Activated CD4-positive, alpha-beta T cell treated with anti-CD3 and anti-CD28 coated beads, Interleukin-10, Interleukin-2, amounts not matched to agents 100 ng/mL and 50 ng/mL, durations not matched to agents 16 hours and 8 hours (primary cell): ENCODE measurements around the gene KCTD13.
"Not testable (repeated sequence)": the region's sequence is repeated elsewhere in the genome, so short reads cannot be mapped to it uniquely, and the experiment has no call there.

Source experiments
- DNase-seq: peaks from one replicate; pipeline ENCODE4 v3.0.0-alpha.2; 2020

Gene KCTD13

DNA sequence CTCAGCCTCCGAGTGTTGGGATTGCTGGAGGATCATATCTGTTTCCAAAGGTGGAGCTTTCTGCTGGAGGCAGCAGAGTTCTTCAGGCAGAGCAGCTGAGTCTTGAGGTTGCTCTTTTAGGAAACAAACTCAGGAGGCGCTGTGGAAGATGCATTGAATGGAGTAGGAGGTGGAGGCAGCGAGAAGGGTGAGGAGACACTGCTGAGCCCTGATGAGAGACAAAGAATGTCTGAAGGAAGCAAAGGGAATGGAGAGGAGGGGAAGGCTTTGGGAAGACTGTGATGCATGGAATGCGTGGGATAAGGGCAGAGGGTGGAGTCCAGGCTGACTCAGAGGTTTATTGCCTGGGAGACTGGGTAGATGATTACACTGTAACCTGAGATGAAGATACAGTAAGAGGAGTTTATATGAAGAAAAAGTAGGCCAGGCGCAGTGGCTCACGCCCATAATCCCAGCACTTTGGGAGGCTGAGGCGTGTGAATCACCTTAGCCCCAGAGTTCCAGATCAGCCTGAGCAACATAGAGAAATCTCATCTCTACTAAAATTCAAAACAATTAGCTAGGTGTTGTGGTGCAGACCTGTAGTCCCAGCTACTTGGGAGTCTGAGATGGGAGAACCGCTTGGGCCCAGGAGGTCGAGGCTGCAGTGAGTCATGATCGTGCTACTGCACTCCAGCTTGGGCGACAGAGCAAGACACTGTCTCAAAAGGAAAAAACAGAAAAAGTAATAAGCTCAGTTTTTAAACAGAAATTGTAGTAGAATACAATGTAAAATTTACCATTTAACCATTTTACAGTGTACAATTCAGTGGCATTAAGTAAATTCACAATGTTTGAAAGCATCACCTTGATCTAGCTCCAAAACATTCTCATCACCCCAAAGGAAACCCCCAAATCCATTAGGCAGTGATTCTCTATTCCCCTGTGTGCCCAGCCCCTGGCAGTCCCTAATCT lies 18.1 kb upstream of the KCTD13 start:
- no peak for DNase-seq

DNA sequence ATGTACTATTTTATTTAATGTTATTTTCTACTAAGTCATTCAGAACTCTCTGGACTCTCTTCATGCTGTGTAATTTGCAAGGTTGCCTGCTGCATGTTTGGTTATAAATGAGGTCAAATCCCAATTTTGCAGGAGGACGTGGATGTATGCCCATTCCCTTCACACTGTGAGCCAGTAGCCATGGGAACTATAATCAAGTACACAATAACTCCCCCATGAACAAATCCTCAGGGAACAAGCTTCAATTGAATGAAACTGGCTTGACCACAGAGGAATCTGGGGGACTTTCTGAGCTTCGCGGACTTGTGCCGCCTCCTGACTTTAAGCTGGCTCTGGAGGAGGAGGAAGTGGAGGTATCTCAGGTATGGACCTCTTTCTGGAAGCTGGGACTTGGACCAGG lies 14.6 kb upstream of the KCTD13 start:
- DNase-seq = no peak

DNA sequence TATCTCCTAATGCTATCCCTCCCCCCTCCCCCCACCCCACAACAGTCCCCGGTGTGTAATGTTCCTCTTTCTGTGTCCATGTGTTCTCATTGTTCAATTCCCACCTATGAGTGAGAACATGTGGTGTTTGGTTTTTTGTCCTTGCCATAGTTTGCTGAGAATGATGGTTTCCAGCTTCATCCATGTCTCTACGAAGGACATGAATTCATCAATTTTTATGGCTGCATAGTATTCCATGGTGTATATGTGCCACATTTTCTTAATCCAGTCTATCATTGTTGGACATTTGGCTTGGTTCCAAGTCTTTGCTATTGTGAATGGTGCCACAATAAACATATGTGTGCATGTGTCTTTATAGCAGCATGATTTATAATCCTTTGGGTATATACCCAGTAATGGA lies 5.7 kb upstream of the KCTD13 start:
- DNase-seq = not testable (repeated sequence)

DNA sequence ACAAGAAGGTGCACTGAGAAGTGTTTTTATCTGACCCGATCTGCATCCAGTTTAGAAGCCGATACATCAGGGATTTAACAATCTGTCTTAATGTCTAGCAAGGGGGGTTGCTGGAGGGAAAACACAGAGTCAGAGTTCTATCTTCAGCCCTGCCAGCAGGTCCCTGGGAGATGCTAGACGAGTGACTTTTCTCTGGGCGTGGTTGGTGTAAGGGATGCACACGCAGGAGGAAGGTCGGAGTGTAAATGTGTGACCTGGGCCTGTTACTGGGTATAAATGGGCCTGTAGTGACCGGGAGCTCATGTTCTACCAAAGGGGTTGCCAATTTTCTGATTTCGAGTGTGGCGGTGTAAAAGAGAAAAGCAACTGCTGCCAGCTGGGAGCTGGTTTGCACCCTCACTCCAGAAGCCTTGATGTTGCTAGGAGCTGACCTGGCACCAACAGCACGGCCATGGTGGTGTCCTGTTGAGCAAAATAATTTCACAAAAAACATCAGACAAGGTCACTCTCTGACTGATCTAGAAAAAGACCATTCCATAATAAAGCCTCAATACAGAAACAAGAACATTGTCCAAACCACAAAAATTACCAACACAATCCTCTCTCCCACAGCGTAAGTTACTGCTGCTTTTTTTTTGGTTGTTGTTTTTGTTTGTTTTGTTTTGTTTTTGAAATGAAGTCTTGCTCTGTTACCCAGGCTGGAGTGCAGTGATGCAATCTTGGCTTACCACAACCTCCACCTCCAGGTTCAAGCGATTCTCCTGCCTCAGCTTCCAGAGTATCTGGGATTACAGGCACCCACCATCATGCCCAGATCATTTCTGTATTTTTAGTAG lies 1.3 kb upstream of the KCTD13 start:
- no peak for DNase-seq

DNA sequence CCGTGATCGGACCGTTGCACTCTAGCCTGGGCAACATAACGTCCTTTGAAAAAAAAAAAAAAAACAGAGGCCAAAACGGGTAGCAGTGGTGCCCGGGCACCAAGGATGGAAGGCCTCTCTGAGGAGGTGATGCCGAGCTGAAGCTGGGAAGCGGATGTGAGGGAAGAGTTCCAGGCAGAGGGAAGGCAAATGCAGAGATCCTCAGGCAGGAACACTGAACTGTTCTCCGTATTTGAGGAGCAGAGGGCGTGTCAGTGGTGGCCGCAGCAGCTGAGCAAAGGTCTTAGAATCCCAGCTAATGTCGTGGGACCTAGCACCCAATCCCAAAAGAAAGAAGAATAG lies 656 bp upstream of the KCTD13 start:
- DNase-seq = no peak

DNA sequence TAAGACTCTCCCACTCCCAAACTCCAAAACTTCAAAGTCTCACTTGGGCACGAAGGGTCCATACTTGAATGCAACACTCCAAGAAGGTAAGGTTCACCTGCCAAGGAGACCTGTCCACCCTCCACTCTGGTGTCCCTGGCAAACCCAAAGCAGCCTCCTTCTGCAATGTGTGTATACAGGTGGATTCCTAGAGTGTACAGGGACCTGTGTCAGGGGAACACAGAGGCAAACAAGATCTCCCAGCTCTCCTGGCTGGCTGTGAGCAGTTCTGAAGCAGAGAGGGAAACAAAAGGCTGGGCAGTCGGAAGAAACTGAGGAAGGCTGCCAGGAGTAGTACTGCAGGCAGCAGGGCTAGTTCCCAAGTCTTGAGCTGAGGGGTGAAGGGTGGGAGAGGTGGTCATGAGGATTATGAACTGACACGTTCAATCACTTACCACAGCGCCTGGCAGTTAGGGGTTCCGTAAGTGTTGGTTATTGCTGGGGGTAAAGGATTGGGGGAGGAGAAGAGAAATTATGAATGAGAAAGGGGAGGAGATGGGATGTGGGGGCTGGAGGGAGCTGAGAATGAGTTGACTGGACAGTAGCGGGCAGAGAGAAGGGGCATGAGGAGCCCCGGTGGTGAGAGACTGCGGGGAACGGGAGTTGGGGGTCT lies 795 bp downstream of the KCTD13 start:
- no peak for DNase-seq

DNA sequence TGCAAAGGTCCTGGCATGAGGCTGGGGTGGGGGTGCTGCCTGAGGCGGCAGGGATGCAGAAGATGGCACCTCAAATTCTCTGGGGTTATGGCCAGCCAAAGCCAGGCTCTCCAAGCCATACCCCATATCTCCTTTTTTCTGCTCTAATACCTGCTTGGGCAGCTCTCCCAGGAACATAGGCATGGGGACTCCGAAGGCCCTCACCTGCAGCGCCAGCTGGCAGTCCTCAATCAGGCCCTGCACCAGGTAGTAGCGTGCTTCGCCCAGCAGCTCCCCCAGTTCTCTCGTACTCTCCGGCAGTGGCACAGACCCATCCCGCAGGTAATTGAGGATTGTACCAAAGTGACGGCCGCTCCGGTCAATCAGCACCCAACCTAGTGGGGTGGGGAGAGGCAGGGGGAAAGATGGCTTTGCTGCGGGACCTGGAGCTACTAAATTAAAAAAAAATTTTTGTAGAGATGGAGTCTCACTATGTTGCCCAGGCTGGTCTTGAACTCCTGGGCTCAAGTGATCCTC lies 3.0 kb downstream of the KCTD13 start:
- DNase-seq = no peak

DNA sequence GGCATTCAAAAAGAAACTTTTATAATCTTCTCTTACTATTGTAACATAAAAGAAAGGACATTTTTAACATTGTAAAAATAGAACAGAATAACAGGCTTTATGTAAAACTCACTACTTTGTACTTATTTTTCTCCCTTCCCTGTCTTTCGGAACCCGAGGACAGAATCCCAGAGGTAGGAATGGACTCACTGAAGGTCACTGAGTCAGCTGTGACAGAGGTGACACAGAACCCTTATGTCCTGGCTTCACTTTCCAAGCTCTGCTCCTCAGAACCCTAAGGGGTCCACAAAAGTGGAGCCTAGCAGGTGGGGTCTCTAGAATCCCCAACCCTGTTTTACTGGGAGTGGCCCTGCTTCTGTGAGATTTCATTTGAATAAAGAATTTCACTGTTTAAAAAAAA lies 3.7 kb downstream of the KCTD13 start:
- no peak for DNase-seq

DNA sequence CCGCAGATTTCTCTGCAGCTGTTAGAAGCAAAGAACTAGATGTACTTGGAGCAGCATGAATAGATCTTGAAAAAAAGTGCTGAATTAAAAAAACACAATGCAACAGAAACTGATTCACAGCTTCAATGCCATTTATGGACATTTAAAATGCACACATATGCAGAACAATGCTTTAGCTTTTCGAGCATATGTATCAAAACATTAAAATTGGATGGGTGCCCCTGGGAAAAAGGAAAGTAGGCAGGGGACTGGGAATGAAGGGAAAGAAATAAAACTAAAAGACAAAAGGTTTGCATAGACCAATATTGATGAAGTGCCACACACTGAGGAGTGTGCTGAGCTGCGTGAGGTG lies 5.0 kb downstream of the KCTD13 start:
- no peak for DNase-seq

DNA sequence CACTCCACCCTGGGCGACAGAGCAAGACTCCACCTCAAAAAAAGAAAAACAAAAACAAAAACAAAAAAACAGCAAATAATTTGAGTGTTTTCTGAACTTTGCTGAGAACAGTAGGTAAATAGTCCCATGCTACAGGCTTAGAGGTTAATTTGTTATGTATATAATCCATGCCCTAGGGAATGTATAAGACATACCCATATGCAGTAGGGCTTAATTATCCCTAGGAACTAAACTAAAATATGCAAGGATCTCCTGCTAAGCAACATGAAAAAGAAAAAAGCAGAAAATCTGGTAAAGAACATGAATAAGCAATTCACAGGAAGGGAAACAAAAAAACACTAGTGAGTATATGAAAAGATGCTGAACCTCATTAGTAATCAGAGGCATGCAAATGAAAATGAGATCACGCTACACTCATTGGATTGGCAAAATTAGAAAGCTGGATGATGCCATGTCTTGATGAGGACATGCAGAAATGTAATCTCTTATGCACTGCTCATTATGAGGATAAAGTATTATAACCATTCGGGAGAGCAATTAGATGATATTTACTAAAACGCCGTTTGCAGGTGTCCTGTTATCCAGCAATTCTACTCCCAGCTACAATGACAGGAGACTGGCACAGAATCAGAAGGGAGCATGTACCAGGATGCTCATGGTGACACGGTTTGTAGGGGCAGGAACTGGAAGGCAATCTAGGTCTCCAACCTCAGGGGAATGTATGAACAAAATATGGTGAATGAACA lies 5.6 kb downstream of the KCTD13 start:
- DNase-seq = no peak

DNA sequence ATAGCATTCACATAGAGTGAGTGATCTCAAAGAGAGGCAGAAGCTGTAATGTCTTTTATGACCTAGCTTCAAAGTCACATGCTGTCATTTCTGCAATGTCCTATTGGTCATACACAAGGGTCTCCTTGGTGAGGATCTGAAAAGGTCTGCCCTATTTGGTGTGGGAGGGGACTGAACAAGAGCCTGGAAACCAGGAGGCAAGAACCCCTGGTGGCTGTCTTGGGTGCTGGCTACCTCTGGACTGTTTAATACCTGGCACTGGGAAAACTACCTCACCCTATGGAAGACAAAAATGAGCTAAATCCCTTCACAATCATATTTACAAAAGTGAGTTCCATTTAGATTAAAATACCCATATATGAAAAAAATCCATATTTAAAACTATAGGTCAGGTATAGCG lies 9.0 kb downstream of the KCTD13 start:
- no peak for DNase-seq

DNA sequence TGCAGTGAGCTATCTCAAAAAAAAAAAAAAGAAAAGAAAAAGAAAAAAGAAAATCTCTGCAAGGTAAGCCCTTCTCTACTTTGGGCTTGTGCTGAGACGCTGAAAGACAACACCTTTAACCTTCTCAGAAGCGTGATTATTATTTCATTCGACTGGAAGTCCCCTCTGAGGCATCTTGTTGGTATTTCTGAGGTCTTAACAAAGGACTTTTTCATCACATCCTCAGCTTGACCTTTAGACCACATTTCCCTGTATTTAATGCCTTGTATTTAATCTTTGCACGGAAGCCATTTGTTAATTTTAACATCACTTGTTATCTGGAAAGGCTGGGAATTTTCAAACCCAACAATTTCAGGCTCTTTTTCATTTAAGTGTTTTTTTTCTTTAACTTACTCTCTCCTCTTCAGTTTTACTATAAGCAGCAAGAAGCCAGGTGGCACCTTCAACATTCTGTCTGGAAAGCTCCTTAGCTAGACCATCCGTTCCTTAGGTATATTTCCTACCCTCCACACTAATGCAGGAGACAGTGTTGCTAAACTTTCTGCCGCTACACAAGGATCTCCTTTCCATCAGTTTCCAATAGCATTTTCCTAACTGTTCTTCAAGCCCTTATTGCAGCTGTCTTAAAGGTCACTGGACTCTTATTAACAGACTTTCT lies 10.3 kb downstream of the KCTD13 start:
- DNase-seq = no peak

DNA sequence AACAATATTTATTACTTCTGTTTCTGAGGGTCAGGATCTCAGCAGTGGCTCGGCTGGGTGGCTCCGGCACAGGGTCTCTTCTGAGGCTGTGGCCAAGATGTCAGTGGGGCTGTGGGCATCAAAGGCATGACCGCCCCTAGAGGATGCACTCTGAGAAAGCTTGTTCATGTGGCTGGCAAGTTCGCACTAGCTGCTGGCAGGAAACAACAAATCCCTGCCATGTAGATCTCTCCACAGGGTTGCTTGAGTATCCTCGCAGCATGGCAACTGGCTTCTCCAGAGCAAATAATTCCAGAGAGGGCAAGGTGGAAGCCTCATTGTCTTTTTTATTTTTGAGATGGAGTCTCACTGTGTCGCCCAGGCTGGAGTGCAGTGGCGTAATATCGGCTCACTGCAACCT lies 12.5 kb downstream of the KCTD13 start:
- DNase-seq = no peak

DNA sequence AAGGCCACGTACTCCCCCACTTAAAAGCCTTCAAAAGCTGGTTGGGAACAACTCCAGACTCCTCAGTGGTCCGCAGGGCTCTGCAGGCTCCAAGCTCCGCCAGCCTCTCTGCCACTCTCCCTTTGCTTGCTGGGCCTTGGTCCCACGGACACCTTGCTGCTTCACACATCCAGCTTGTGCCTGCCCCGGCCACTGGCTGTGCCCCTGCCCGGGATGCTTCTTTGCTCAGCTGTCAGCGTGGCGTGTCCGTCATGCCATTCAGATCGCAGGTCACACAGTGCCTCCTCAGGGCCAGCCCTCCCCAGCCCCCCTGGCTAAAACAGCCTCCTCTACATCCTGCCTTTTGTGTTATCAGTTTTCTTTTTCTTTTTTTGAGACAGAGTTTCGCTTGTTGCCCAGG lies 13.9 kb downstream of the KCTD13 start:
- no peak for DNase-seq

DNA sequence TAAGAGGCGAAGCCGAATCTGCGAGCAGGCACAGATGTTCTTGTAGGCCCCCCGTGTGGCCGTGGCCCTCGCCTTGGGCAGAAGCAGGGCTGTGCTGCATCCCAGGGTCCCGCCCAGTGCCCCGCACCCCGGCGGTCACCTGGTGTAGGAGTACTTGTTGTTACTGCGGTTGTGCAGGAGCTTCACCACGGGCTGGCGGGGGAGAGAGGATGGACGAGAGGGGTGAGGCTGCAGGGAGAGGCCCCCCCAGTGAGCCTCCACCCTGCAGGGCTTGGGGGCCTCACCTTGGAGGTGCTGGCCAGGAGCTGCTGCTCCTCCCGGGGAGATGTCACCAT lies 14.4 kb downstream of the KCTD13 start:
- DNase-seq = no peak

DNA sequence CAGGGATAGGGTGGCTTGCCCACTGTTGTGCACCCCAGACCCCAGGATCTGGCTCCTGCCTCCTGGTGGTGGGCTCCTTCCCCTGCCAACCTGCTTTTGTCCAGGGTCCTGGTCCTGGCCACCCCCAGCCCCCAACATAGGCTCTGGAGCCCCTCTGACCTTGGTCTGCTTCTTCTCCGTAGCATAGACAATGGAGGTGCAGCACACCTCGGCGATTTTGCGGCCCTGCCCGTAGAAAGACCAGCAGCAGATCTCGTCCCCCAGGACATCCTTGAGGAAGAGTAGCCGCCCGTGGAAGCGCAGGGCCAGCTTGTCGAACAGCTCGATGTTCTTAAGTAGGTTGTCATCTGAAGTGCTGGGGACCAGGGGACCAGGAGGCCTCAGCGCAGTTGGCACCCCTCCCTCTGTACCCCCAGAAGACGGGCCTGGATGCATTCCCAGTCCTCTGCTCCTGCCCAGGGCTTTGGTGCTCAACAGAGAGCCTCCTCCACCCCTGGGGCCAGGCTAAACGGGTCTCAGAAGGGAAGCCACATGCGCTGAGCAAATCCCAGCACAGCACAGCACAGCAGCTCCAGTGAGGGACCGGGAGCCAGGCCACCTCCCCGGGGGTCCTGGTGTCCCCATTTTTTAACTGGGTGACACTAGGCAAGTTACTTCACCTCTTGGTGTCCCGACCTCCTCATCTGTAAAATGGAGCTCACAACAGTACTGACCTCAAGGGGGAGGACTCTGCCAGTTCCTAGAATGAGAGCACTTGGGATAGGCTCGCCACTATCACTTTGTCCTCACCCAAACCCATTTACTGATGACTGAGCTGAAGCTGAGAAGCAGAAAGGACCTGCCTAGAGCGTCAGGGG lies 15.0 kb downstream of the KCTD13 start:
- no peak for DNase-seq

DNA sequence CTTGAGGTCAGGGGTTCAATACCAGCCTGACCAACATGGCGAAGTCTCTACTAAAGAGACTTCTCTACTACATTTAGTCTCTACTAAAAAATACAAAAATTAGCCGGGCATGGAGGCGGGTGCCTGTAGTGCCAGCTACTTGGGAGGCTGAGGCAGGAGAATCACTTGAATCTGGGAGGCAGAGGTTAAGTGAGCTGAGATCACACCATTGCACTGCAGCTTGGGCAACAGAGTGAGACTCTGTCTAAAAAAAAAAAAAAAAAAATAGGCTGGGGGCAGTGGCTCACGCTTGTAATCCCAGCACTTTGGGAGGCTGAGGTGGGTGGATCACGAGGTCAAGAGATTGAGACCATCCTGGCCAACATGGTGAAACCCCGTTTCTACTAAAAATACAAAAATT lies 16.2 kb downstream of the KCTD13 start:
- not testable (repeated sequence) for DNase-seq

DNA sequence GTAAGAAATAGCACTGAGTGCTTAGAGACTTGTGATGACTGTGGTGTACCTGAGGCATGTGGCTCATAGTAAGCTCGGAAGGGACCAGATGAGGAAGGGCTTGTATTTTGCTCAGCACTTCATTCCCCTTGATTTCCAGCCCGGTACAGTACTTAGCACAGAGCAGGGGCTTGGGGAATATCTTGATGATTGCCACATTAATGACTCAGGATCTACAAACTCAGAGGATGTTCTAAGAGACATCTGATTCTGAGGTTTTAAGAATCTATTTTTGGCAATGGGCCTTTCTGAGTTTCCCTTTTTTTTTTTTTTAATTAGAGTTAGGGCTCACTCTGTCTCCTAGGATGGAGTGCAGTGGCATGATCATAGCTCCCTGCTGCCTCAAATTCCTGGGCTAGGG lies 16.6 kb downstream of the KCTD13 start:
- DNase-seq = no peak

DNA sequence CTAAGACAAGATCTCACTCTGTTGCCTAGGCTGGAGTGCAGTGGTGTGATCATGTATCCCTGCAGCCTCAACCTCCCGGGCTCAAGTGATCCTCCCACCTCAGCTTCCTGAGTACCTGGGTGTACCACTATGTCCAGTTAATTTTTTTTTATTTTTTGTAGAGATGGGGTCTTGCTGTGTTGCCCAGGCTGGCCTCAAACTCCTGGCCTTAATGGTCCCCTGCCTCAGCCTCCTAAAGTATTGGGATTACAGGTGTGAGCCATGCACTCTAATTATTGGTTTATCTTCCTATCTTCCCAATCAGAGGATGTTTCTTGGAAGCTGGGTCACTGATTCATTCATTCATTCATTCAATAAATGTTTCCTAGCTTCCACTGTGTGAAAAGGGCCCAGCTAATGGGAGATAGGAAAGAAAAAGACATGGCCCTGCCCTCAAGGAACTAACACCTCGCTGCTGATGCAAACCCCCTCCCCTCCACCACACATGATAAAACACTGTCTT lies 17.3 kb downstream of the KCTD13 start:
- DNase-seq = no peak

DNA sequence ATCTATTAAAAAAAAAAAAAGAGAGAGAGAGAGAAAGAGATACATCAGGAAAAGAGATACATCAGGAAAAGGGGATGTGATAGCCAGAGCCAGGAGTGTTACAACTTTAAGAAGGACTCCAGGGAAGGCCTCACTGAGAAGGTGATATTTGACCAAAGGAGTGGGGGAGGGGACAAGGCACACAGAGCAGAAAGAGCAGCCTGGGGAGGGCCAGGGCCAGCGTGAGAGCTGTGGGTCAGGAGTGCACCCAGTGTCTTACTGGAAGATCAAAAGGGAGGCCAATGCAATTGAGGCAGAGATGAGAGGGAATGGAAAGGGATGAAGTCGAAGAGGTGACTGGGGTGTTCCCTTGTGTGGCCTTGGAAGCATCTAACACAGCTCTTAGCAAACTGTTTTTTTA lies 18.1 kb downstream of the KCTD13 start:
- DNase-seq = no peak
